Muscle layer of duodenum (tissue), 2 donors: ENCODE data around the gene PLEKHN1.

Experiments used
- H3K27ac ChIP-seq: one replicate; pipeline ENCODE4 v1.7.0; 2013; ENCODE audit warnings: mild to moderate bottlenecking, low read length
- H3K27me3 ChIP-seq: one replicate; pipeline ENCODE4 v1.7.0; 2013; ENCODE audit warnings: low read depth, mild to moderate bottlenecking, control low read depth, low read length
- H3K36me3 ChIP-seq, 2 donors: one replicate each; pipeline ENCODE4 v1.7.0; 2013; ENCODE audit warnings: low read length in 2 of 2, control low read depth in 1 of 2, mild to moderate bottlenecking in 1 of 2; ENCODE audit not compliant: insufficient read depth in 2 of 2, control insufficient read depth in 1 of 2
- H3K4me1 ChIP-seq, 2 donors: one replicate each; pipeline ENCODE4 v1.7.0; 2013; ENCODE audit warnings: low read length in 2 of 2, mild to moderate bottlenecking in 2 of 2, control low read depth in 1 of 2, moderate library complexity in 1 of 2; ENCODE audit not compliant: insufficient read depth in 2 of 2, control insufficient read depth in 1 of 2
- H3K4me3 ChIP-seq, 2 donors: one replicate each; pipeline ENCODE4 v1.7.0; 2013; ENCODE audit warnings: low read length in 2 of 2, low read depth in 1 of 2, mild to moderate bottlenecking in 1 of 2
- H3K9me3 ChIP-seq, 2 donors: one replicate each; pipeline ENCODE4 v1.7.0; 2013; ENCODE audit warnings: low read length in 2 of 2, control low read depth in 1 of 2, mild to moderate bottlenecking in 1 of 2; ENCODE audit not compliant: control insufficient read depth in 1 of 2
- donor health status: healthy.

PLEKHN1 gene

DNA sequence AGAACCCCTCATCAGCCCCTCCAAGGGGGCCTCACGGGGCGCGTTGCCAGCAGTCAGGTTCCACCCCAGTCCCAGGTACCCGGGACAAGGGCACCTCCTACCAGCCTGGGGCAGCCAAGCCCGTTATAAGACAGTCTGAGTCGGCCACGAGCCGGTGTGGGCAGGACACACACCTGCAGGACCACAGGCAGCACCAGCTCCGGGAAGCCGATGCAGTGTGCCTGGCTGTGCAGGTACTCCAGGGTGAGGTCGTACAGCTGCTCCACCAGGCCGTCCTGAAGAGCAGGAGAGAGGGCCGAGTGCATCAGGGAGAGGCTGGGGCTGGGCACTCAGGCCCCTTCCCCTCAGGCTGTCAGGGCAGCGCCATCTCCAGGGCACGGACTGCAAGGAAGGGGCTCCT lies 18.3 kb upstream of the PLEKHN1 start:
- Histone ChIP-seq H3K27me3 (peaks cover 2% of the 10 kb centered on the region), H3K4me1 (peaks cover 0 to 7% of the 10 kb centered on the region in 2 donors), H3K27ac (no peak overlapping the region), H3K36me3 (peaks cover 20 to 79% of the 10 kb centered on the region in 2 donors), H3K9me3 (no peaks in the 10 kb centered on the region), H3K4me3 (no peak overlapping the region)

DNA sequence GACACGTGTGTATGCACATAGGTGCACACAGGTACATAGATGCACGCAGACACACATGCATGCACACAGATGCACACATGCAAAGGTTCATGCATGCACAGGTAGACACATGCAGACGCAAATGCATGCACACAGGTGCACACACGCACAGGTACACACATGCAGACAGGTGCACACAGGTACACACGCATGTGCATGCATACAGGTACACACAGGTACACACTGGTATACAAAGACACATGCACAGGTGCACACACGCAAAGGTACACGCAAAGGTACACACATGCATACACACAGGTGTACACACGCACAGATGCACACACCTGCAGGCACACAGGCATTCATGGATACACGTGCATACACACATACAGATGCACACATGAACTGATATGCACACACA lies 16.0 kb upstream of the PLEKHN1 start:
- Histone ChIP-seq H3K27ac (no peak overlapping the region), H3K36me3 (peaks cover 31 to 97% of the 10 kb centered on the region in 2 donors), H3K4me1 (no peaks in the 10 kb centered on the region), H3K4me3 (no peak overlapping the region), H3K9me3 (no peaks in the 10 kb centered on the region), H3K27me3 (no peaks in the 10 kb centered on the region)

DNA sequence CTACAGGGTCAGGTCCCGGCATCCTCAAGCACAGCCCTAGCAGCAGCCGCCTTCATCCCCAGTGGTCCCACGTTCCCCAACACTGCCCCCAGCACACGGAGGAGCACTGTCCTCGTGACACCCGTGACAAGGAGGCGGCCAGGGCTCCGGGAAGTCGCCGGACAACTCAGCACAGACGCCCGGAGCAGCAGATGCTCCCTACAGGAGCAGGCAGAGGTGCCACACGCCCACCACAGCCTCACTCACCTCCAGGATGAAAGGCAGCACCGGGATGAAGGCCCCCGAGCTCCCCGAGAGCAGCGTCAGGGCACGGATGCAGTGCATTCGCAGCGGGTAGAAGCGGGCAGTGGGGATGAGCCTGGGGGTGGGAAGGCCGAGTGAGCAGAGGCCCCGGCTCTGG lies 15.4 kb upstream of the PLEKHN1 start:
- Histone ChIP-seq H3K36me3 (peaks cover 35 to 97% of the 10 kb centered on the region in 2 donors), H3K4me1 (no peaks in the 10 kb centered on the region), H3K9me3 (no peaks in the 10 kb centered on the region), H3K27me3 (no peaks in the 10 kb centered on the region), H3K4me3 (no peak overlapping the region), H3K27ac (no peak overlapping the region)

DNA sequence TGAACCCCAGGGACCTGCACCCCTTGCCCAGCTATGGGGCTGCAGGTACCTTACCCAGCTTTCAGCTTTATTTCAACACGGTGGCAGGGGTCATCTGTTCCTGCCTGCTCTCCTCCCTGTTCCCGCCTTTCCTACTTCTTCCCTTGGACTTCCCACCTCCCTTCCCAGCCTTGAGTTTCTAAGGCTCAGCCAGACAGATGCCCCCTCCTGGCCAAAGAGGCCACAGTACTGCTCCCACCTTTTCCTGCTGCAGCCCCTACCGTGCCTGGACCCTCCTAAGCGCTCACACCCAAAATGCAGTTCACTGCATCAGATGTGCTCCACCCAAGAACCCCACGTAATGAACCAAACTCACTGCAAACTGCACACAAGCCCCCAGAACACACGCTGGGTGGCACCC lies 14.9 kb upstream of the PLEKHN1 start:
- no peaks in the 10 kb centered on the region for H3K4me1 ChIP-seq
- no peaks in the 10 kb centered on the region for H3K9me3 ChIP-seq
- peaks cover 35 to 98% of the 10 kb centered on the region in 2 donors for H3K36me3 ChIP-seq

DNA sequence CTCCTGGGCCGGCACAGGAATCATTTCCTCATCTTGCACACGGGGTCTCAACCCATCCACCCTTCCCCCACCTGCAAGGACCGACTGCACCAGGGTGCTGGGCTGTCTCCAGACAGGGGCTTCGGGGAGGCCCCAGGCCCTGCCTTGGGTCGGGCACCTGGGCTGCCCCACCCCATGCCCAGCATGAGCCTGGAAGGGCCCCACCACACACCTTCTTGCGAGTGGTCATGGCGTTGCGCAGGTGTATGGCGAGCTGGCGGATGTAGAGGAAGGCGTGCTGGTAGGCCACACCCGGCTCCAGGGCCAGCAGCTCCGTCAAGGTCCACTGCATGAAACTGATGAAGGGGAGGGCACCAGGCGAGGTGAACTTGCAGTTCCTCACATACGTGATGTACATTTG lies 14.1 kb upstream of the PLEKHN1 start:
- peaks cover 0 to 5% of the 10 kb centered on the region in 2 donors for H3K4me1 ChIP-seq
- no peaks in the 10 kb centered on the region for H3K27me3 ChIP-seq
- no peaks in the 10 kb centered on the region for H3K9me3 ChIP-seq
- no peak overlapping the region for H3K27ac ChIP-seq
- H3K36me3 ChIP-seq, result peaks cover 41 to 100% of the 10 kb centered on the region in 2 donors
- no peak overlapping the region for H3K4me3 ChIP-seq

More for the DNA sequence above, 14.9 kb upstream of the PLEKHN1 start:
- H3K27me3 ChIP-seq, result no peaks in the 10 kb centered on the region
- no peak overlapping the region for H3K4me3 ChIP-seq
- no peak overlapping the region for H3K27ac ChIP-seq

DNA sequence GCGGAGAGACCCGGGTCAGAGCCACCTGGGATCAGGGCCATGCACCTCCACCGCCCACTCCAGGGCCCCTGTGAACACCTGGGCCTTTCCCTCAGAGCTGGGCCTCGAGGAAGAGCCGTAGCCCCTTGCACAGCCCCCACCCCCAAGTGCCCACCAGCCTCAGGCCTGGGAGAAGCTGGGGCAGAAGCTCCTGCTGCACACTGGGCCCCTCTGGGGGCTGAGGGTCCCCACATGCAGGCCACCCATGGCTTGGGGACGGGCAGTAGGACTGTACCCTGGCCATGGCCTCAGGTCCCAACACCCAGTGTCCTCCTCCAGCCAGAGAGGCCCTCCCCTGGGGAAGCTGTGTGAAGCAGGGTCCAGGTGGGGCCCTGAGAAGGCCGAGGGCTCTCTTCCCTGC lies 13.7 kb upstream of the PLEKHN1 start:
- H3K4me1 ChIP-seq, result peaks cover 2 to 9% of the 10 kb centered on the region in 2 donors
- H3K27me3 ChIP-seq, result no peaks in the 10 kb centered on the region
- H3K36me3 ChIP-seq, result peaks cover 41 to 96% of the 10 kb centered on the region in 2 donors
- no peak overlapping the region for H3K27ac ChIP-seq
- H3K4me3 ChIP-seq, result no peak overlapping the region
- H3K9me3 ChIP-seq, result no peaks in the 10 kb centered on the region

DNA sequence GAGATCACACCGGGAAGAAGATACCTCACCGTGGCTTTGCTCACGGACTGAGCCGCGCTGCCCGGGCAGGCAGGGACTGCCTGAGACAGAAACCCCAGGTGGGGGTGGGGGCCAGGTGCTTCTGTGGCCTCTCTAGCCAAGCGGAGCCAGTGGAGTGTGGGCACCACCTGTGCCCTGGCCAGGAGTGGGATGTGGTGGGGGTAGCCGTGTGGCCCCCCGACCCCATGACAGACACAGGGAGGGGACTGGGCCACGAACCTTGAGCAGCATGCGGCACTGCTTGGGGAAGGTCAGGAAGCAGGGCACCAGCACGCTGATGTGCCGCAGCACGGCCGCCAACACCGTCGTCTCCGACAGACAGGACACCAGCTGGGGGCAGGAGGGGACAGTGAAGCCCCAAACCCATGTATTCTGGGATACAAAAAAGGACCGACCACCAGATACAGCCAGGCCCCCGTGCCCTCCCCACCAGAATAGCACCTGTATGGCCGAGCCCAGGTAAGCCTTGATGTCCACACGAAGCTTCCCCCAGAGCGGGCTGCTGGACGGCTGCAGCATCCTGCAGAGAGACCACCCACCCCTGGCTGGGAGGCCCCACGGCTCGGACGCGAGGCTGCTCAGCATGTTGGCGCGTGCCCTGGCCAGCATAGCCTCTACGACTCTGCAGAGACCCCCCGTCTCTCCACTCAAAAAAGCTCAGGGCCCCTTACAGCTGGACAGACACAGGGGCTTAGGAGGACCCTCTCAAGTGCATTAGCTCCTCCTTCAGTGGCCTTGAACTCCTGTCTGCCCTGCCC lies 12.6 kb upstream of the PLEKHN1 start:
- peaks cover 5 to 20% of the 10 kb centered on the region in 2 donors for H3K4me1 ChIP-seq
- H3K4me3 ChIP-seq, result no peak overlapping the region
- no peaks in the 10 kb centered on the region for H3K9me3 ChIP-seq
- H3K27me3 ChIP-seq, result no peaks in the 10 kb centered on the region
- H3K27ac ChIP-seq, result no peak overlapping the region
- peaks cover 41 to 85% of the 10 kb centered on the region in 2 donors for H3K36me3 ChIP-seq

DNA sequence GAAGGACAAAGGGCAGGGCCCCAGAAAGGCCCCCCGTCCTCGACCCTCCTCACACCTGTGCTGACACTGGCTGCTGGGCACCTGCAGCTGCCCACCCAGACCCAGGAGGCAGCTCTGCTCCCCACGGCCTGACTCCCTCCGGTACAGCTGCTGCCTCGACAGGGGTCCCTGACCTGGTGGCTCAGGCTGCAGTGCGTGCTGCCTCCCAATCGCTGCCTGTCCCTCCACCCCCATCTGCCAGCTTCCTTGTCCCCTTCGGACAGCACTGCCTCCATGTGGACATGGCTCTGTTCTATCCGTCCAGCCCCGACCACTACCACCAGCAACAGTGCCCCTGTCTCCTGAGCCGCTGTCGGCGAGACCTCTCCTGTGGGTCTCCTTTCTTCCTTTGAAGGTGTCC lies 11.4 kb upstream of the PLEKHN1 start:
- Histone ChIP-seq H3K9me3 (no peaks in the 10 kb centered on the region), H3K27me3 (no peaks in the 10 kb centered on the region), H3K36me3 (peaks cover 39 to 72% of the 10 kb centered on the region in 2 donors), H3K27ac (no peak overlapping the region), H3K4me3 (no peak overlapping the region), H3K4me1 (peaks cover 5 to 27% of the 10 kb centered on the region in 2 donors)

DNA sequence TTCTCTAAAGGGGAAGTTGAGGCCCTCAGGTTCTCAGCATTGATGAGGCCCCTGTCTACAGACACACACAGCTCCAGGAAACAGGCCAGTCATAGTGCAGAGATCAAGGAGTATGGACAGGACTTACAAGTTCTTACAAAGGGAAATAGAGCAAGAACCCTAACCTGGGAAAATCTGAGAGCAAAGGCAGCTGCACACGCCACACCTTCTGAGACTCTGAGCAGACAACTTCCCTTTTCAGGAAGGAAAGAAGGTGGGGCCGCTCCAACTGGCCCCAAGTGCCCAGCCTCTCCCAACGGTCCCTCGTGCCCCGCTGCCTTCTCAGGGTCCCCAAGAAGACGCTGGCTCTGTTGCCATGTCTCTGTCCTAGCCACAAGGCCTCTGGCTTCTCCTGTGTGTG lies 10.8 kb upstream of the PLEKHN1 start:
- no peaks in the 10 kb centered on the region for H3K9me3 ChIP-seq
- H3K36me3 ChIP-seq, result peaks cover 33 to 67% of the 10 kb centered on the region in 2 donors
- no peaks in the 10 kb centered on the region for H3K27me3 ChIP-seq
- H3K27ac ChIP-seq, result no peak overlapping the region
- no peak overlapping the region for H3K4me3 ChIP-seq
- H3K4me1 ChIP-seq, result peaks cover 5 to 29% of the 10 kb centered on the region in 2 donors

DNA sequence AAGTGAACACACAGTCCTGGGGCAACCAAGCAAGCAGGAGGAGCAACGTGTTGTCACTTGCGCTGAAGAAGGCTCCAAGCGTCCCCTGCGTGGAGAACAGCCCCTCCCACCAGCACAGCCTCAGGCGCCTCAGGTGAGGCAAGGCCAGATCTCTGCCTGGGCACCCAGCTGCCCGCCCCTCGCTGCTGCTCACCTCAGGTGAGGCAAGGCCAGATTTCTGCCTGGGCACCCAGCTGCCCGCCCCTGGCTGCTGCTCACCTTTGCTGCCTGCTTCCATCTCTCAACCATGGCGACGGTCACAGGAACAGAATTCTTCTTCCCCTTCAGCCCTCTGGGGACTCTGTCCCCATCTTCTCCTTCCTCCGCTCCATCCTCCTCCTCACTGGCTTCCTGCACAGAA lies 9.6 kb upstream of the PLEKHN1 start:
- Histone ChIP-seq H3K4me1 (peaks cover 5 to 34% of the 10 kb centered on the region in 2 donors), H3K27ac (no peak overlapping the region), H3K36me3 (peaks cover 29 to 55% of the 10 kb centered on the region in 2 donors), H3K4me3 (no peak overlapping the region), H3K27me3 (no peaks in the 10 kb centered on the region), H3K9me3 (no peaks in the 10 kb centered on the region)

DNA sequence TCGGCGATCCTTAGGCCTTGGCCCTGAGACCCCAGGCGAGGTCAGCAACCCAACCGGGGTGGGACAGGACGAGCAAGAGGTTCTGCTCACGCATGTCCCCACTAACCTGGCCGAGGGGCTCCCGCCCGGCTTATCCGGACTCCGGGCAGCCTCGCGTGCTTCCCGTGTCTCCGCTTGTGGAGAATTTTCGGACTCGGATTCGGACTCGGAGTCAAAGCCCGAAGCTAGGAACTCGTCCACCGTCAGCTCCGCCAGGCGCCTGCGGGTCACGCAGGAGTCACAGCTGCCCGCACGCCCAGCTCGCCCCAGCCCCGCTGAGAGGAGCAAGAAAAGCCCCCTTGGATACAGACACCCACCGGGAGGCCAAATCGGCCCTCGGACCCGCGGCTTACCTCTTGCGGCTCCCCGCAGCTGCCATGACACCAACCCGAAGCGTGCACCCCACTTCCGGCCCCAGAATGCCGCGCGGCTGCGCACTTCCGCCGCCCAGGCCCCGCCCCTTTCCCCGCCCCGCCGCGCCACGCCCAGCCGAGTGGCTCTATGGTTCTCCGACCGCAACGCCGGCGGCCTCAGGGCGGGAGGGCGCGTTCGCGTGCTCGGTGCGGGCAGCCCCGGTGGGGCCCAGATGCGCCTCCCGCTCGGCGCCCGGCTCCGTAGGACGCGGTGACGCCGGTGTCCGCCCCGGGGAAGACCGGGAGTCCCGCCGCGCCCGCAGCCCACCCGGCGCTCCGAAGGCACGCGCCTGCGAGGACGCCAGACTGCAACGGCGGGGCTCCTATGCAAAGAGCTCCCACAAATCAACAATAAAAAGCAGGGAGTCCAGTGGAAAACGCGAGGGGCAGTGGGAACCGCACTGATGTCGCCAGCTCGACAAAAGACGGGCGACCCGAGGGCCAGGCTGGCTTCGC lies 7.2 kb upstream of the PLEKHN1 start, which contains the start of gene NOC2L:
TSS of gene NOC2L (minus strand) at position 434 of the 908 bp plus-strand sequence. CDS start at position 418, 16 bp downstream.
- peak within 1 kb of the TSS; percentile 56 for H3K27ac ChIP-seq
- peaks cover 26 to 40% of the 10 kb centered on the region in 2 donors for H3K36me3 ChIP-seq
- peaks cover 5 to 34% of the 10 kb centered on the region in 2 donors for H3K4me1 ChIP-seq
- no peaks in the 10 kb centered on the region for H3K27me3 ChIP-seq
- H3K4me3 ChIP-seq, result peak within 1 kb of the TSS; percentile 92 to 96
- H3K9me3 ChIP-seq, result no peaks in the 10 kb centered on the region
